ENCODE results near the gene COL2A1. TPM values are rescaled to one million over a fixed set of nuclear protein-coding genes. Genes with fewer than 3 reads are reported as not detected.

Gene COL2A1
- total and polyA plus RNA-seq, 2 donors = 2.3 TPM; not detected in 1

- Histone ChIP-seq H3K4me3 (ENCODE audit: low read depth, low read length) (no peak overlapping the region), H3K27ac (ENCODE audit: low read depth) (no peak overlapping the region), H3K36me3 (ENCODE audit: insufficient read depth) (no peaks in the 10 kb centered on the region), H3K4me1 (ENCODE audit: insufficient read depth) (no peaks in the 10 kb centered on the region)
- no peak for DNase-seq (ENCODE audit: extremely low spot score)
- 56% methylated on average over 7 of the region's 7 CpGs for WGBS
Measured at GRCh38 chr12:48025281-48025680, 21.0 kb upstream of the COL2A1 start.

- Histone ChIP-seq H3K4me3 (ENCODE audit: low read depth, low read length) (no peak overlapping the region), H3K4me1 (ENCODE audit: insufficient read depth) (no peaks in the 10 kb centered on the region), H3K27ac (ENCODE audit: low read depth) (no peak overlapping the region), H3K36me3 (ENCODE audit: insufficient read depth) (no peaks in the 10 kb centered on the region)
- DNase-seq (ENCODE audit: extremely low spot score) = no peak
- 81% methylated on average over 9 of the region's 9 CpGs for WGBS
Measured at GRCh38 chr12:48024735-48025134, 20.5 kb upstream of the COL2A1 start.

GRCh38 chr12:48023386-48023785, 19.1 kb upstream of the COL2A1 start:
- no peak for DNase-seq (ENCODE audit: extremely low spot score)
- no peaks in the 10 kb centered on the region for H3K4me1 ChIP-seq (ENCODE audit: insufficient read depth)
- H3K36me3 ChIP-seq (ENCODE audit: insufficient read depth) = no peaks in the 10 kb centered on the region
- H3K27ac ChIP-seq (ENCODE audit: low read depth) = no peak overlapping the region
- no peak overlapping the region for H3K4me3 ChIP-seq (ENCODE audit: low read depth, low read length)
- WGBS = 75% methylated on average over 5 of the region's 5 CpGs

- H3K4me3 ChIP-seq (ENCODE audit: low read depth, low read length) = no peak overlapping the region
- H3K4me1 ChIP-seq (ENCODE audit: insufficient read depth) = no peaks in the 10 kb centered on the region
- 74% methylated on average over 7 of the region's 7 CpGs for whole genome bisulfite sequencing
- H3K36me3 ChIP-seq (ENCODE audit: insufficient read depth) = no peaks in the 10 kb centered on the region
- no peak for DNase-seq (ENCODE audit: extremely low spot score)
- no peak overlapping the region for H3K27ac ChIP-seq (ENCODE audit: low read depth)
Measured at GRCh38 chr12:48022676-48023385, 18.6 kb upstream of the COL2A1 start.

GRCh38 chr12:48022180-48022521, 17.9 kb upstream of the COL2A1 start:
- DNase-seq (ENCODE audit: extremely low spot score) = no peak
- no peaks in the 10 kb centered on the region for H3K4me1 ChIP-seq (ENCODE audit: insufficient read depth)
- H3K4me3 ChIP-seq (ENCODE audit: low read depth, low read length) = no peak overlapping the region
- no peak overlapping the region for H3K27ac ChIP-seq (ENCODE audit: low read depth)
- no peaks in the 10 kb centered on the region for H3K36me3 ChIP-seq (ENCODE audit: insufficient read depth)
- WGBS = 58% methylated on average over 3 of the region's 3 CpGs

GRCh38 chr12:48021485-48022179, 17.4 kb upstream of the COL2A1 start:
- Histone ChIP-seq H3K4me3 (ENCODE audit: low read depth, low read length) (no peak overlapping the region), H3K4me1 (ENCODE audit: insufficient read depth) (no peaks in the 10 kb centered on the region), H3K27ac (ENCODE audit: low read depth) (no peak overlapping the region), H3K36me3 (ENCODE audit: insufficient read depth) (no peaks in the 10 kb centered on the region)
- 18% methylated on average over 5 of the region's 5 CpGs for WGBS
- no peak for DNase-seq (ENCODE audit: extremely low spot score)

GRCh38 chr12:48019639-48020265, 15.5 kb upstream of the COL2A1 start:
- no peak for DNase-seq (ENCODE audit: extremely low spot score)
- Histone ChIP-seq H3K36me3 (ENCODE audit: insufficient read depth) (no peaks in the 10 kb centered on the region), H3K4me3 (ENCODE audit: low read depth, low read length) (no peak overlapping the region), H3K4me1 (ENCODE audit: insufficient read depth) (no peaks in the 10 kb centered on the region), H3K27ac (ENCODE audit: low read depth) (no peak overlapping the region)
- WGBS = 50% methylated on average over 3 of the region's 3 CpGs

GRCh38 chr12:48018618-48018995, 14.3 kb upstream of the COL2A1 start:
- 72% methylated on average over 4 of the region's 4 CpGs for WGBS
- no peak overlapping the region for H3K4me3 ChIP-seq (ENCODE audit: low read depth, low read length)
- H3K36me3 ChIP-seq (ENCODE audit: insufficient read depth) = no peaks in the 10 kb centered on the region
- H3K27ac ChIP-seq (ENCODE audit: low read depth) = no peak overlapping the region
- no peak for DNase-seq (ENCODE audit: extremely low spot score)
- no peaks in the 10 kb centered on the region for H3K4me1 ChIP-seq (ENCODE audit: insufficient read depth)

GRCh38 chr12:48017921-48018617, 13.8 kb upstream of the COL2A1 start:
- 75% methylated on average over 4 of the region's 4 CpGs for WGBS

GRCh38 chr12:48017496-48017895, 13.2 kb upstream of the COL2A1 start:
- DNase-seq (ENCODE audit: extremely low spot score) = no peak
- no peak overlapping the region for H3K4me3 ChIP-seq (ENCODE audit: low read depth, low read length)
- no peak overlapping the region for H3K27ac ChIP-seq (ENCODE audit: low read depth)
- no peaks in the 10 kb centered on the region for H3K4me1 ChIP-seq (ENCODE audit: insufficient read depth)
- H3K36me3 ChIP-seq (ENCODE audit: insufficient read depth) = no peaks in the 10 kb centered on the region
- 57% methylated on average over 5 of the region's 5 CpGs for WGBS

More at GRCh38 chr12:48017921-48018617, 13.8 kb upstream of the COL2A1 start:
- H3K36me3 ChIP-seq (ENCODE audit: insufficient read depth) = no peaks in the 10 kb centered on the region
- no peak overlapping the region for H3K27ac ChIP-seq (ENCODE audit: low read depth)
- DNase-seq (ENCODE audit: extremely low spot score) = no peak
- no peak overlapping the region for H3K4me3 ChIP-seq (ENCODE audit: low read depth, low read length)
- no peaks in the 10 kb centered on the region for H3K4me1 ChIP-seq (ENCODE audit: insufficient read depth)

DNA sequence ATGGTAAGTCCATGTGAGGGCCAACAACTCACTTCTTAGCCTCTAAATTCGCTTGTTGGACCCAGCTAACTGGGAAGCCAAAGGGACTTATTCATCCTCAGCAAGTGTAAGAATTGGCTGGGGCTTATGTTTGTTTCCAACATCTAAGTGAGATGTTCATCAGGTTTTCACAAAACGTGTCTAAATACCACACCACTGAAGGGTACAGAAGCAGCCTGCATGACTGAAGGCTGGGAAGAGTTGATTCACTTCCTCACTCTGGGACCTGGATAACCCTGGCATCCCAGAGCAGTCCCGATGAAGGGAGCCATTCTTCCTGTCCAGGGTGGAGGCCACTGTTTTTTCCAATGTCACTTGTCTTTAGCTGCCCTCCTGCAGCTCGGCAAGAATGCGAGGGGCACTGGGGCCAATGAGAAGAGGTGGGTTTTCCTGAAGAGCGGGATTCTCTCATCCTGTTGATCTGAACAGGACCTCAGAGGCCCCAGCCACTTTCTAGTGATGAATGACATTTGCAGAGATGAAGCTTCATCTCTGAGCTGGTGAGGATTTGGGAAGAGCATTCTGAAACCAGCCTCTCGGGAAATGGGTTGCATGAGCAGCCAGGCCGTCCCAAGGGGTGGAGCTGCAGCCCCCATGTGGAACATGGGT, 12.2 kb upstream of the COL2A1 start:
- no peak for DNase-seq (ENCODE audit: extremely low spot score)
- 68% methylated on average over 8 of the region's 8 CpGs for WGBS

DNA sequence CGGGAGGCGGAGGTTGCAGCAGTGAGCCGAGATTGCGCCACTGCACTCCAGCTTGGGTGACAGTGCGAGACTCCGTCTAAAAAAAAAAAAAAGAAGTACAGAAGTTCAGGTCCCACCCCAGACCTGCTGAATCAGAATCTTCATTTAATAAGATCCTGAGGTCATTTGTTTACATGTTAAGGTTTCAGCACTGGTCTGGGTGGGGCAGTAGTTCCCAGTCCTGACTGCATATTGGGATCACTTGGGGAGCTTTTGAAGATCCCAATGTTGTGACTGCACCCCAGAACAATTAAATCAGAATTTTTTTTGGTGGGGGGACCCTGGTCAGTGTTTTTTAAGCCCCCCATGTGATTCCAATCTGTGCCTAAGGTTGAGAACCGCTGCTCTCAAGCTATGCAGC, 11.7 kb upstream of the COL2A1 start:
- no peaks in the 10 kb centered on the region for H3K36me3 ChIP-seq (ENCODE audit: insufficient read depth)
- 85% methylated on average over 7 of the region's 7 CpGs for WGBS
- H3K4me3 ChIP-seq (ENCODE audit: low read depth, low read length) = no peak overlapping the region
- no peak for DNase-seq (ENCODE audit: extremely low spot score)
- no peaks in the 10 kb centered on the region for H3K4me1 ChIP-seq (ENCODE audit: insufficient read depth)
- no peak overlapping the region for H3K27ac ChIP-seq (ENCODE audit: low read depth)

More for the DNA sequence above, 12.2 kb upstream of the COL2A1 start:
- Histone ChIP-seq H3K4me3 (ENCODE audit: low read depth, low read length) (no peak overlapping the region), H3K27ac (ENCODE audit: low read depth) (no peak overlapping the region), H3K4me1 (ENCODE audit: insufficient read depth) (no peaks in the 10 kb centered on the region), H3K36me3 (ENCODE audit: insufficient read depth) (no peaks in the 10 kb centered on the region)

DNA sequence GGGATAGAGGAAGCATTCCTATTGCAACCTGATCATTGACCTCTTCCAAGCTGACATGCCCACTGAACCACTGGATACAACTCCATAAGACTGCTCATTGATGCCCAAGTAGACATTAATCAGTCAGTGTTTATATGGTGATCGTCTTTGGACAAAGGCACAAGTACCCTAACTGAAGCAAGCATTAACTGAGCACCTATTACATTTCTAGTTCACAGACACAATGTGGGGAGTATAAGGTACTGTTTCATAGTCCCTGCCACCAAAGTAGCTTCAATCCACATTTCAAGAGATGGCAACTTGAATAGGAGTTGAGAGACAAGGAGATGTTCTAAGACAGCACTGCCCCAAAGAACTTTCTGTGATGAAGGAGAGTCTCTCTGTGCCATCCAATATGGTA, 10.9 kb upstream of the COL2A1 start:
- H3K4me1 ChIP-seq (ENCODE audit: insufficient read depth) = no peaks in the 10 kb centered on the region
- no peak for DNase-seq (ENCODE audit: extremely low spot score)
- no peak overlapping the region for H3K27ac ChIP-seq (ENCODE audit: low read depth)
- WGBS = 64% methylated on average over 1 of the region's 1 CpG
- H3K36me3 ChIP-seq (ENCODE audit: insufficient read depth) = no peaks in the 10 kb centered on the region
- H3K4me3 ChIP-seq (ENCODE audit: low read depth, low read length) = no peak overlapping the region

Measured in urinary bladder (tissue), 4 donors.